ENCODE measurements around the gene COL6A5. TPM values are rescaled to one million over a fixed set of nuclear protein-coding genes. Genes with fewer than 3 reads are reported as not detected.
A peak's percentile ranks its signal among the peaks of the same experiment; 100 is the strongest.
"Not testable (repeated sequence)": the region's sequence is repeated elsewhere in the genome, so short reads cannot be mapped to it uniquely, and the experiment has no call there.

The COL6A5 gene
- total RNA-seq, 1 experiment from 2014 or later: not detected

- no peak for DNase-seq (ENCODE audit: extremely low read depth, low read depth)
Measured at GRCh38 chr3:130442284-130442683, 96.8 kb downstream of the COL6A5 start.

GRCh38 chr3:130446840-130447239, 101.4 kb downstream of the COL6A5 start:
- DNase-seq (ENCODE audit: extremely low read depth, low read depth): not testable (repeated sequence)

- DNase-seq (ENCODE audit: extremely low read depth, low read depth): not testable (repeated sequence)
Measured at GRCh38 chr3:130448155-130448554, 102.7 kb downstream of the COL6A5 start.

- DNase-seq (ENCODE audit: extremely low read depth, low read depth): no peak
Measured at GRCh38 chr3:130456540-130456939, 111.1 kb downstream of the COL6A5 start.

GRCh38 chr3:130457671-130458070, 112.2 kb downstream of the COL6A5 start:
- DNase-seq (ENCODE audit: extremely low read depth, low read depth): no peak

- DNase-seq (ENCODE audit: extremely low read depth, low read depth): no peak
Measured at GRCh38 chr3:130459944-130460343, 114.5 kb downstream of the COL6A5 start.

GRCh38 chr3:130462089-130462488, 116.6 kb downstream of the COL6A5 start:
- no peak for DNase-seq (ENCODE audit: extremely low read depth, low read depth)

GRCh38 chr3:130463221-130463620, 117.7 kb downstream of the COL6A5 start:
- no peak for DNase-seq (ENCODE audit: extremely low read depth, low read depth)

GRCh38 chr3:130465521-130465920, 120.0 kb downstream of the COL6A5 start:
- no peak for DNase-seq (ENCODE audit: extremely low read depth, low read depth)

GRCh38 chr3:130468311-130468710, 122.8 kb downstream of the COL6A5 start:
- DNase-seq (ENCODE audit: extremely low read depth, low read depth): no peak

GRCh38 chr3:130470126-130470525, 124.7 kb downstream of the COL6A5 start:
- no peak for DNase-seq (ENCODE audit: extremely low read depth, low read depth)

GRCh38 chr3:130473416-130473815, 127.9 kb downstream of the COL6A5 start:
- DNase-seq (ENCODE audit: extremely low read depth, low read depth): no peak

GRCh38 chr3:130480736-130481135, 135.3 kb downstream of the COL6A5 start:
- DNase-seq (ENCODE audit: extremely low read depth, low read depth): peak; percentile 17

- DNase-seq (ENCODE audit: extremely low read depth, low read depth): no peak
Measured at GRCh38 chr3:130488288-130488687, 142.8 kb downstream of the COL6A5 start.

- DNase-seq (ENCODE audit: extremely low read depth, low read depth): no peak
Measured at GRCh38 chr3:130488769-130489450, 143.4 kb downstream of the COL6A5 start.

- DNase-seq (ENCODE audit: extremely low read depth, low read depth): no peak
Measured at GRCh38 chr3:130490241-130490640, 144.8 kb downstream of the COL6A5 start.

- DNase-seq (ENCODE audit: extremely low read depth, low read depth): no peak
Measured at GRCh38 chr3:130491431-130491830, 146.0 kb downstream of the COL6A5 start.

GRCh38 chr3:130504701-130505100, 159.2 kb downstream of the COL6A5 start:
- DNase-seq (ENCODE audit: extremely low read depth, low read depth): no peak

GRCh38 chr3:130506031-130506430, 160.6 kb downstream of the COL6A5 start:
- DNase-seq (ENCODE audit: extremely low read depth, low read depth): no peak

- no peak for DNase-seq (ENCODE audit: extremely low read depth, low read depth)
Measured at GRCh38 chr3:130507746-130508145, 162.3 kb downstream of the COL6A5 start.

- no peak for DNase-seq (ENCODE audit: extremely low read depth, low read depth)
Measured at GRCh38 chr3:130509008-130509407, 163.5 kb downstream of the COL6A5 start.

GRCh38 chr3:130514681-130515080, 169.2 kb downstream of the COL6A5 start:
- no peak for DNase-seq (ENCODE audit: extremely low read depth, low read depth)

- no peak for DNase-seq (ENCODE audit: extremely low read depth, low read depth)
Measured at GRCh38 chr3:130515755-130516154, 170.3 kb downstream of the COL6A5 start.
